Neuronal stem cell (in vitro differentiated cells): ENCODE data around the gene SGK1.

Experiments
- DNase-seq: peaks from one replicate; pipeline ENCODE4 v3.0.0-alpha.2; 2013; ENCODE audit warnings: low spot score
- H2AFZ ChIP-seq: one replicate; pipeline ENCODE4 v1.6.1; 2013; ENCODE audit warnings: mild to moderate bottlenecking, low read length, inconsistent platforms
- H2AK5ac ChIP-seq: 2 replicates; pipeline ENCODE4 v1.6.1; 2013; ENCODE audit warnings: low read depth, mild to moderate bottlenecking, inconsistent platforms, low read length, moderate library complexity, mixed read lengths
- H2BK120ac ChIP-seq: 2 replicates; pipeline ENCODE4 v1.6.1; 2013; ENCODE audit warnings: low read depth, mild to moderate bottlenecking, inconsistent platforms, low read length, moderate library complexity, mixed read lengths
- H2BK12ac ChIP-seq: one replicate; pipeline ENCODE4 v1.6.1; 2013; ENCODE audit warnings: low read length, inconsistent platforms
- H2BK15ac ChIP-seq: 2 replicates; pipeline ENCODE4 v1.6.1; 2013; ENCODE audit warnings: mild to moderate bottlenecking, low read length, inconsistent platforms, mixed read lengths
- H2BK5ac ChIP-seq: one replicate; pipeline ENCODE4 v1.6.1; 2013; ENCODE audit warnings: inconsistent platforms, mild to moderate bottlenecking, low read length, moderate library complexity
- H3K14ac ChIP-seq: one replicate; pipeline ENCODE4 v1.6.1; 2013; ENCODE audit warnings: low read length, inconsistent platforms
- H3K18ac ChIP-seq: 2 replicates; pipeline ENCODE4 v1.6.1; 2013; ENCODE audit warnings: low read length, inconsistent platforms
- H3K23ac ChIP-seq: 2 replicates; pipeline ENCODE4 v1.6.1; 2013; ENCODE audit warnings: low read depth, mild to moderate bottlenecking, mixed read lengths, low read length, inconsistent platforms; ENCODE audit not compliant: poor library complexity
- H3K27ac ChIP-seq: replicated peaks from 3 replicates; pipeline ENCODE4 v1.5.1; 2013; ENCODE audit warnings: low read length, inconsistent platforms
- H3K27me3 ChIP-seq, 3 experiments: 2 replicates each; pipeline ENCODE4 v1.6.1; 2013; ENCODE audit warnings: low read length in 3 of 3, mild to moderate bottlenecking in 2 of 3, inconsistent platforms in 1 of 3, low read depth in 1 of 3, mixed read lengths in 1 of 3, moderate library complexity in 1 of 3; ENCODE audit not compliant: control insufficient read depth in 3 of 3, insufficient read depth in 3 of 3
- H3K36me3 ChIP-seq, 2 donors: replicated peaks in 1 of 2; 2 replicates each; pipeline ENCODE4 v1.6.1; 2013; ENCODE audit warnings: low read length in 2 of 2; ENCODE audit not compliant: control insufficient read depth in 2 of 2, insufficient read depth in 2 of 2
- H3K4ac ChIP-seq: 2 replicates; pipeline ENCODE4 v1.6.1; 2013; ENCODE audit warnings: inconsistent platforms, mild to moderate bottlenecking, low read length, moderate library complexity
- H3K4me1 ChIP-seq, 2 donors: 1 replicate in 1 of 2; 2 replicates in 1 of 2; pipeline ENCODE4 v1.6.1; 2013; ENCODE audit warnings: low read length in 2 of 2, low read depth in 1 of 2; ENCODE audit not compliant: control insufficient read depth in 2 of 2, insufficient read depth in 1 of 2
- H3K4me2 ChIP-seq: one replicate; pipeline ENCODE4 v1.6.1; 2013; ENCODE audit warnings: mild to moderate bottlenecking, low read length, inconsistent platforms; ENCODE audit not compliant: insufficient read depth, poor library complexity, severe bottlenecking
- H3K4me3 ChIP-seq, 2 donors: 2 replicates each; pipeline ENCODE4 v1.5.1; 2013; ENCODE audit warnings: low read length in 2 of 2, mild to moderate bottlenecking in 2 of 2, inconsistent platforms in 1 of 2, moderate library complexity in 1 of 2
- H3K79me1 ChIP-seq: one replicate; pipeline ENCODE4 v1.6.1; 2013; ENCODE audit warnings: low read depth, mild to moderate bottlenecking, inconsistent platforms, low read length, moderate library complexity
- H3K9ac ChIP-seq: one replicate; pipeline ENCODE4 v1.6.1; 2013; ENCODE audit warnings: mild to moderate bottlenecking, low read depth, low read length, inconsistent platforms; ENCODE audit not compliant: poor library complexity
- H3K9me3 ChIP-seq, 2 donors: replicated peaks in 1 of 2; 2 replicates each; pipeline versions ENCODE3 to v1.6.1; 2013; ENCODE audit warnings: low read length in 2 of 2, mild to moderate bottlenecking in 2 of 2, inconsistent platforms in 1 of 2, low read depth in 1 of 2, mixed read lengths in 1 of 2, moderate library complexity in 1 of 2; ENCODE audit not compliant: control insufficient read depth in 2 of 2, insufficient read depth in 1 of 2
- H4K8ac ChIP-seq: one replicate; pipeline ENCODE4 v1.6.1; 2013; ENCODE audit warnings: low read depth, mild to moderate bottlenecking, inconsistent platforms, low read length, moderate library complexity
- H4K91ac ChIP-seq: one replicate; pipeline ENCODE4 v1.6.1; 2013; ENCODE audit warnings: low read length, low read depth, mild to moderate bottlenecking, inconsistent platforms; ENCODE audit not compliant: poor library complexity
- WGBS, 2 donors: extraction: QIAGEN DNeasy Blood & Tissue Kit; methylation state at CpG; one replicate each; pipeline ENCODE4 v1.1.7; 2013; ENCODE audit warnings: missing lambda C conversion rate in 2 of 2, mixed read lengths in 1 of 2; ENCODE audit not compliant: insufficient read length in 2 of 2, insufficient replicate concordance in 1 of 2; ENCODE audit errors: extremely low coverage in 2 of 2; 5-methylcytosine and 5-hydroxymethylcytosine counted together

SGK1 gene

DNA sequence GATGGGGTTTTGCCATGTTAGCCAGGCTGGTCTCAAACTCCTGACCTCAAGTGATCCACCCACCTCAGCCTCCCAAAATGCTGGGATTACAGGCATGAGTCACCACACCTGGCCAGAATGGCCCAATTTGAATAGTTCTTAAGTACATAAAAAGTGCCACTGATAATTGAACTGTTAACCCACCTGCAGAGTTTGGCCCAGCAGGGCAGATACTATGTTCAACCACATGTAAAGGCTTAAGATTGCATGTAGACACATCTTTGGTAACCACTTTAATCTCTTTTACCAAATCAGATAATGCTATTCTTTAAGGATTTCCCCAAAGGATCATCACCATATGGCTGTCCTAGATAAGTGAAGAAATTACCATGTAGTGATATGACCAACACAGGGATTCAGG lies 21.3 kb upstream of the SGK1 start:
- Histone ChIP-seq H4K91ac (no peak overlapping the region), H3K79me1 (no peaks in the 10 kb centered on the region), H3K4me1 (no peaks in the 10 kb centered on the region), H3K4me3 (no peak overlapping the region), H3K36me3 (no peaks in the 10 kb centered on the region), H2BK5ac (no peak overlapping the region), H3K4me2 (no peak overlapping the region), H2BK15ac (no peak overlapping the region), H2AFZ (no peak overlapping the region), H3K14ac (no peak overlapping the region), H2AK5ac (no peak overlapping the region), H3K18ac (no peak overlapping the region), H3K27me3 (no peaks in the 10 kb centered on the region), H3K27ac (no peak overlapping the region), H3K9ac (no peak overlapping the region), H2BK12ac (no peak overlapping the region), H2BK120ac (no peak overlapping the region), H3K4ac (no peak overlapping the region), H3K23ac (no peak overlapping the region), H4K8ac (no peak overlapping the region), H3K9me3 (no peaks in the 10 kb centered on the region)
- no peak for DNase-seq

DNA sequence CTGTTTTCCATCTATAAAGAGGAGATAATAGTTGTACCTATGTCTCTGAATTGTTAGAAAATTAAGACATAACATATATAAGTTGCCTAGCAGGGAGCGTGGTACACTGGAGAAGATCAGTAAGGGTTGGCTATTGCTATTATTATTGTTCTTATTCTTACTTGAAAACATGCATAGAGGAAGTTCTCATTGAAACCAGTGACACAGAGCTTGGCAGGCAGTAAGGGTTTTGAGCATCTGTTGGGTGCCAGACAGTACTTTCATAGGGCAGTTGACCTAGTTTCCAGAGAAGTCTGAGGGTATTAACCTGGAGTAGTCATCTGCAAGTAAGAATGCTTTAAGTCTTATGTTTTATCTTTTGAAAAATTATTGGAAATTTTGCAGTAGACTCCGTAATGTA lies 13.3 kb upstream of the SGK1 start:
- no peak overlapping the region for H2BK15ac ChIP-seq
- H3K4me3 ChIP-seq = no peak overlapping the region
- no peak for DNase-seq
- no peak overlapping the region for H3K4ac ChIP-seq
- no peak overlapping the region for H3K23ac ChIP-seq
- H3K27me3 ChIP-seq = no peaks in the 10 kb centered on the region
- H2BK12ac ChIP-seq = no peak overlapping the region
- no CpG with 5 or more reads among the region's 2 CpGs for WGBS, 2 donors
- H3K4me2 ChIP-seq = no peak overlapping the region
- H3K9me3 ChIP-seq = no peaks in the 10 kb centered on the region
- no peak overlapping the region for H3K27ac ChIP-seq
- H2BK120ac ChIP-seq = no peak overlapping the region
- H3K79me1 ChIP-seq = no peaks in the 10 kb centered on the region
- no peak overlapping the region for H3K18ac ChIP-seq
- no peak overlapping the region for H4K8ac ChIP-seq
- no peak overlapping the region for H2AK5ac ChIP-seq
- H2BK5ac ChIP-seq = no peak overlapping the region
- no peaks in the 10 kb centered on the region for H3K36me3 ChIP-seq
- no peak overlapping the region for H3K14ac ChIP-seq
- H3K9ac ChIP-seq = no peak overlapping the region
- no peak overlapping the region for H2AFZ ChIP-seq
- H3K4me1 ChIP-seq = no peaks in the 10 kb centered on the region
- H4K91ac ChIP-seq = no peak overlapping the region

DNA sequence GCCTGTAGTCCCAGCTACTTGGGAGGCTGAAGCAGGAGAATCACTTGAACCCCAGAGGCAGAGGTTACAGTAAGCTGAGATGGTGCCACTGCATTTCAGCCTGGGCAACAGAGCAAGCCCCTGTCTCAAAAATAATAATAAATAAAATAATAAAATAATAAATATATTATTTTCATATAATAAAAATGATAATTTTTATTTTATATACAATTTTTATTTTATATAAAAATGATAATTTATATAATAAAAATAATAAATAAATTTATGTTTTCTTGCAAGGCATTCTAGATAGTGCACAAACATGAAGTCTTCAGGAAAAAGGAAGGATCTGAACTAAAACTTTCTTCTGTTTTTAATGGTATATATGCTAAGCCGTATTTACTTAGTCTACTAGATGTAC lies 12.6 kb upstream of the SGK1 start:
- Histone ChIP-seq H3K9me3 (no peaks in the 10 kb centered on the region), H2AFZ (no peak overlapping the region), H3K4me1 (no peaks in the 10 kb centered on the region), H2BK15ac (no peak overlapping the region), H3K79me1 (no peaks in the 10 kb centered on the region), H3K4me3 (no peak overlapping the region), H3K27me3 (no peaks in the 10 kb centered on the region), H2BK12ac (no peak overlapping the region), H3K18ac (no peak overlapping the region), H3K14ac (no peak overlapping the region), H4K8ac (no peak overlapping the region), H3K36me3 (no peaks in the 10 kb centered on the region), H2BK120ac (no peak overlapping the region), H2BK5ac (no peak overlapping the region), H2AK5ac (no peak overlapping the region), H3K9ac (no peak overlapping the region), H4K91ac (no peak overlapping the region), H3K23ac (no peak overlapping the region), H3K4me2 (no peak overlapping the region), H3K27ac (no peak overlapping the region), H3K4ac (no peak overlapping the region)
- no peak for DNase-seq
- no CpG with 5 or more reads among the region's 1 CpG for WGBS, 2 donors

DNA sequence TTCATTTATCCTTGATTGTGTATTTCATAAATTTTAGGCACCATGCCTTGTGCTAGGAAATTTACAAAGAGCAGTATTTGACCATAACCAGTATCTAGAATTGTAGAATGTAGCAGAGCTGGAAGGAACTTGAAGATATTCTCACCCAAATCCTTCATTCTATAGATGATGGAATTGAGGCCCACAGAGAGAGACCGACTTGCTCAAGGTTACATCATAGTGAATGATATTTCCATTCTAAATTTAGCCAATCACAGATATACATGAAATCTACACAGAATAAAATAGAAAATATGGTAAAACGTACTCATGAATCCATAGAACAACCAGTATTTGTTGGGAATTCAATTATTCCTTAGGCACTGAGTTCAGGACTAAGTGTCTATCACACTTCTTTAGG lies 10.9 kb upstream of the SGK1 start:
- Histone ChIP-seq H3K4me2 (no peak overlapping the region), H2BK5ac (no peak overlapping the region), H4K91ac (no peak overlapping the region), H3K18ac (no peak overlapping the region), H3K27ac (no peak overlapping the region), H3K23ac (no peak overlapping the region), H3K14ac (no peak overlapping the region), H3K36me3 (no peaks in the 10 kb centered on the region), H3K9ac (no peak overlapping the region), H3K4ac (no peak overlapping the region), H3K27me3 (no peaks in the 10 kb centered on the region), H2BK15ac (no peak overlapping the region), H2BK12ac (no peak overlapping the region), H3K79me1 (no peaks in the 10 kb centered on the region), H3K4me1 (no peaks in the 10 kb centered on the region), H2AK5ac (no peak overlapping the region), H2BK120ac (no peak overlapping the region), H4K8ac (no peak overlapping the region), H2AFZ (no peak overlapping the region), H3K9me3 (no peaks in the 10 kb centered on the region), H3K4me3 (no peak overlapping the region)
- no peak for DNase-seq
- WGBS, 2 donors = no CpG with 5 or more reads among the region's 2 CpGs
